ENCODE measurements around the gene PIM2.

The PIM2 gene

DNA sequence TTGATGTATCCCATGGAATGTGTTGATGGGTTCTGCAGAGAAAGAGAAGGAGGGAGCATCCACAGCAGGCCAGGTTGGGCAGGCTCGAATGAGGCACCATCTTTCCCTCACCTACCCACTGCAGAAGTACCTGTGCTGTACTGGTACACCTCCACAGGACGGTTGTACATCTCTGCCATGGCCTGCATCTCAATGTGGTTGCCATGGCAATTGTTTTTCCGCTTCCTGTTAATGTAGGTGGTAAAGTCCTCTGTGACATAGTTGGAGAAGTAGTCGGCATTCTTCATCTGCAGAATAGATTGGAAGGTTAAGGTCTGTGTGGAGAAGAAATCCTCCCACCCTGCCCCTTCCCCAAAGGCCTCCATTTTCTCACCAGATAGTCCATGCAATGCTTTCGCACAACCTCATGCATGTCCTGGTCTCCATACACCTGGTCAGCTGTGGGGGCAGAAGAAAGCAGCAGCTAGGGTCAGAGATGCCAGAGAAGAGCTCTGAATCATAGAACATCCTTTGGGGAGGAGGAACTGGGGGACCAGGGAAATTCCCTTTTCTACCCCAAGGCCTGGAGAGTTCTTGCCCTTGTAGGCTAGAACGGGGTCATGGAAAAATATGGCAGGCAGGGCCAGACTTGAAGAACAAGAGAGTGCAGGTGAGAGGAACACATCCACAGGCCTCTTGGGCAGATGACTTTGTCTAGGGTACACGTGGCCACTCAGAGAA, 15.9 kb upstream of the PIM2 start:
- no peak for DNase-seq

DNA sequence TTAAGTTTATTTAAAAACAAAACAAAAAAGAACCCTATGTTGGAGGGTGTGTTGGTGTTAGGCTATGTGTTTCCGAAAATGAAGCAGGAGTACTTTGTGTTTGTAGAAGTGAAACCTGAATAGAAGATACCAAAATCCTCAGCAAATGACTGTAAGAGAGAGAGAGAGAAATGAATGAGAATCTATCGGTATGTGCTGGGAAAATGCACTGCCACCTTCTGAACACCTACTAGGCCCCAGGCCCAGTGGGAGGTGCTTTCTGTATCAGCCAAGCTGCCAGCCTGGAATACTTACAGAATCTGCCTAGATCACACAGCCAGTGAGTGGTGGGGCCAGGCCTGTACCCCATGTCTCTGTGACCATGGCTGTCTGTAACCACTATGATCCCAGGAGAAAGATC, 14.9 kb upstream of the PIM2 start:
- no peak for DNase-seq

DNA sequence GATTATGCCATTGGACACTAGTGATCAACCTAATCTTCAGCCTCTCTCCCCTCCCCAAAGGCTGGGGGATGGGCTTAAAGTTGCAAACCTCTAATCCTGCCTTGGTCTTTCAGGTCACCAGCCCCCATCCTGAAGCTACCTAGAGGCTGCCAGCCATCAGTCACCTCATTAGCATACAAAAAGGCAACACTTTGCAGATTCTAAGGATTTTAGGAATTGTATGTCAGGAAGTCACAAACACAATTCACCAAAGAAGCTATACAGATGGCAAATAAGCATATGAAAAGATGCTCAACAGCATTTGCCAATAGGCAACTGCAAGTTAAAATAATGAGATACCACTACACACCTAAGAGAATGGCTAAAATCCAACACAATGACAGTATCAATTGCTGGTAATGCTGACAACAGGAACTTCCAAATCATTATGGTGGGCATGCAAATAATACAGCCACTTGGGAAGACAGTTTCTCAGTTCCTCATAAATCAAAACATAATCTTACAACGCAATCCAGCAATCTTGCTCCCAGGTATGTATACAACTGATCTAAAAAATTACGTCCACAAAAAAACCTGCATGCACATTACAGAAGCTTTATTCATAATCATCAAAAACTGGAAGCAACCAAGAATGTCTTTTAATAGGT, 9.0 kb upstream of the PIM2 start:
- no peak for DNase-seq

DNA sequence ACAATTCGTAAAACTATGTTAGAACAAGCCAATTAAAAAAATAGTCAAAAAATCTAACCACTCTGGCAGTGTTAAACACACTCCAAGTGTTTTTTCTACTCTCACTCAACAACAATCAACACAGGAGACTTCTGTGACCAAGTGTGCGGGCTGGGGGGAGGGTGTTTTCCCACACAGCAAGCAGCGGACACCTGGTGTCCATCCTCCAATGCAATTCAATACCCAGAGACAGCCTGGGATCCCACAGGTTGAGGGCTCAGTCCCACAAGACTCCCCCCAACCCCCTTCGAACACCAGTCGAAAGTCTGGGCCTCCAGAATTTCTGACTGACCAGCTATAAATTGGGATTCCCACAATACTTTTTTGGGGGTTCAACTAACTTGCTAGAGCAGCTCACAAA, 8.3 kb upstream of the PIM2 start:
- no peak for DNase-seq

DNA sequence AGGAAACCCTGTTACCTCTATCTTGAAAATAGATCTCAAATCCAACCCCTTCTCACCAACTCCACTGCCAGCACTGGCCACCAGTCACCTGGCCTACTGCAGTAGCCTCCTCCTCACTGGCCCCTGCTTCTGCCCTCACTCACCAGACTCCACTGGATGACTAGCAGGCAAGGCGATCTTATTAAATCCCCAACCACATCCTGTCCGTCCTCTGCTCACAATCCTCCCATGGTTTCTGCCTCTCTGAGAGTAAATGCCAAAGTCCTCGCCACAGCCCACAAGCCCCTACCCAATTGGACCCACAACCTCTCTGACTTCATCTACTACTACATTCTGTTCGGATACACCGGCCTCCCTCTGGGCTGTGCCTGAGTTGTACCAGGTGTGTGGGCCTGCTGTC, 5.4 kb upstream of the PIM2 start:
- DNase-seq, result no peak

DNA sequence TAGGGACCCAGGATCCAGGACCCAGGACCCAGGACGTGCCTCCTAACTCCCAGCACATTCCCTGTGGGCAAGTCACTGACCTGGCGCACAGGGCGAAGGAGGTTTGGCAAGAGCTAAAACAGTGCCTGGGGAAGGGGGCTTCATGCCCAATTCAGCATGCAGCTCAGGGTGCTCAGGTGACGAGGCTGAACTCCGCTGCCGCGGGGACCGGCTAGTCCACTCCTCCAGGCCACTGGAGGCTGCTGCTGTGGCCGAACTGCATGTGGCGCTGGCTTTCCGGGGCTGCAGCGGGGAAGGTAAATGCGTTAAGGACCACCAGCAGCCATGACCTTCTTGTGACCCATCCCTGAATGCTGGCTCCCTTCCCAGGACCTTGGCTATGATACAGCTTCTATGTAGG, 4.9 kb upstream of the PIM2 start:
- no peak for DNase-seq

DNA sequence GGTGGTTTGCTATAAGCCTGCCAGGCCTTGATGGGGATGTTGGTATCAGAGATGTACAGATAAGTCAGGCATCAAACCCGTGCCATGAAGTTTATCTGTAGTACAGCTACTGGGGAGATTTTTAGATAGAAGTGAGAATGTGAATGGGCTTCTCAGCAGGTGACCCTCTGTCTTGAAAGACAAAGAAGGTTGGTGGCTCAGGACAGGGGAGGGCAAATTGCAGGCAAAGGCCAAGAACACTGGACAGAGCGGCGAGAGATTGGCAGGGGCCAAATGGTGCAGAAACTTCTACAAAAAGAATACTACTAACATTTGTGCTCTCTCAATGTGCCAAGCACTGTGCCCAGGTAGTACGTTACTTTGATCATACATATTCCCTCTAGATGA, 1.9 kb upstream of the PIM2 start:
- DNase-seq, result no peak

DNA sequence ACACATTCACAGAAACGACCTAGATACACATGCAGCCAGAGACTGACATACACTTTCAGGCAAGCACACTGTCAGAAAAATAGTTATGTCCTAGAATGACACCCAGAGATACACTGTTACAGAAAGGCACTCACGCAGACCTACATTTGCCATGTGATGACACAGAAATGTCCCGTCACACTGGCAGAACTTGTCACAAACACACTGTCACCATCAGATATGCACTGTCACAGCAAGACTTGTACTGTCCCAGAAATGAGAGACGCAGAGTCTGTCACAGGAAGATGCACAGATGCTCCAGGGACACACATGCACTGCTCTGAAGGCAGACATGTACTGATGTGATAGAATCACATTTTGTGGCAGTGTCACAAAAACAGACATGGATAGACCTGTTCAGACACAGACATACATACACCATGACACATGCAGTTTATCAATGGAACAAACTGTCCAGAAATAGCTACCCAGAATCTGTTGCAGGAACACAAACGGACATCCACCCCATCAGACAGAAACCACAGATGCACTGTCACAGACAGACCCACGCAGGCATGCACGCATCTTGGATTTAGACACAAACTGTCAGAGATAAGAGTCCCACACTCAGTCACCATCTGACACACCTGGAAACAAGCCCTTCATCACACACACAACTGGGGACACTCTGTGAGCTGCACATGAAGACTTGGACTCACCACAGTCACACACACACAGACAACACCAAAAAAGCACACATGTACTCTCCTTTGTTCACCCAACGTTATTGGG, 1.3 kb upstream of the PIM2 start:
- DNase-seq, result no peak

DNA sequence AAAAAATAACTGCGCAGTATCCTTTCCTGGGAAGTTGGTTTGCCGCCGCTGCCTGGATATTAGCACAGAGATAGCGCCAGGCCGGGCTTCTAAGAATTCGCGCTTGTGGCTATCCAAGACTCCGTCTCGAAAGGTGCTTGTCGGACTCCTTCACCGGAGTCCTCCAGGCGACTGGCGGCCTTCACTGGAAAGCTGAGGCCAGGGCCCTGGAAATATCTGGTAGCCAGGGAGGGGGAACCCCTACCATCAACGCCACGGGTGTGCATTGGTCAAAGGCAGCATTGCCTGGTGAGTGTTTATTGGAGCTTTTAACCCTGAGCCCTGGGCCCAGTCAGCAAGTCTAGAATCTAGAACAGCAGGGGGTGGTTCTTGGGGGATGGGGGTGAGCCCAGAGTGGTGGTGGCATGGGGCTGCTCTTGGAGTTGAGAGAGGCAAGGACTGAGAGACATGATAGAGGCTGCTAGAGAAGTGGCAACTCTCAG, 577 bp upstream of the PIM2 start:
- peak; percentile 44 for DNase-seq

DNA sequence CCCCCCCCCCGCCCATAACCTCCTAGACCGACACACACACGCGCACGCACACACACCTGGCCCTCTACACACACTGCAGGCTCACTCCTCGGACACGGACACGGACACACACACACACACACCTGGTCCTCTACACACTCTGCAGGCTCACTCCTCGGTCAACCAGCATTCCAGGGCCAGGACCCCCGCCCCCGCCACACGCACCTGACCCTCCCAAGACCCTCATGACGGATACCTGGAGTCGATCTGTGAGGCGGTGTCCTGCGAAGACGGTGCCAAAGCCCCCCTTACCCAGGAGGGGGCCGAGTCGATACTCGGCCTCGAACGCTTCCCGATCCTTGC, 552 bp downstream of the PIM2 start:
- no peak for DNase-seq

DNA sequence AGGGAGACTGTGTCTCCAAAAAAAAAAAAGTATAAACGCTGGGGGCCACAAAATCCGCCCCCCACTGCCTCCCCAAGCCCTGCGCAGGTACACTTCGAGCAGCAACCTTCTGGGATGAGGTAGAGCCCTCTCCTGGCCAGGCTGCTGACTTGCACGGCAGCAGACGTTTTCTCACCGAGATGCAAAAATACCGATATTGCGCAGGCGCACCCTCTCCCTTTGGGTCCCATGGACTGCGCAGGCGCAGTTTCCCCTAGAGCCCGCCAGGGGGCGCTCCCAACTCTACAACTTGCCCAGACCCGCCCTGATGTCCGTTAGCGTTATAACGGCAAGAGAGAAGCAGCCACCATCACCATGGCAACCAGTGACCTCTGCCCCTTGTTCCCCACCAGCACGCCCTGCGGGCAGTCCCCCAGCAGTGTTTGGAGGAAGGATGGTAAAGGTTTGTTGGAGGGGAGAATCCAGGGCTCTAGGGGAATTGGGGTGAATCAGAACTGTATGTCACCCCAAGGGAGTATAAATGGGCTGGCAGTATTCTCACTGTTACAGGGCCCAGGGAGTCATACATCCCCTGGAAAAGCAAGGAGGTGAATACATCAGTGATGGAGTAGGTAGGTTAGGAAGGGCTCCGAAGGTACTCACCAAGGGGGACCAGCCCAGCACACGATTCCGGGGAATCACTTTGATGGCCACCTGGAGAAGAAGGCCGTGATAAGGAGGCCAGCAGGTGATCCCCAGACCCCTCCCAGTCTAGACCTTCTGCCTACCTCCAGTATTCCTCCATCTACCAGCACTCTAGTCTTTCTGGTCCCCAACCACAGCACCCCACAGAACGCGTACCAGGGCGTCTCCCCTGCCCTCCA, 1.5 kb downstream of the PIM2 start:
- peak; percentile 93 for DNase-seq

DNA sequence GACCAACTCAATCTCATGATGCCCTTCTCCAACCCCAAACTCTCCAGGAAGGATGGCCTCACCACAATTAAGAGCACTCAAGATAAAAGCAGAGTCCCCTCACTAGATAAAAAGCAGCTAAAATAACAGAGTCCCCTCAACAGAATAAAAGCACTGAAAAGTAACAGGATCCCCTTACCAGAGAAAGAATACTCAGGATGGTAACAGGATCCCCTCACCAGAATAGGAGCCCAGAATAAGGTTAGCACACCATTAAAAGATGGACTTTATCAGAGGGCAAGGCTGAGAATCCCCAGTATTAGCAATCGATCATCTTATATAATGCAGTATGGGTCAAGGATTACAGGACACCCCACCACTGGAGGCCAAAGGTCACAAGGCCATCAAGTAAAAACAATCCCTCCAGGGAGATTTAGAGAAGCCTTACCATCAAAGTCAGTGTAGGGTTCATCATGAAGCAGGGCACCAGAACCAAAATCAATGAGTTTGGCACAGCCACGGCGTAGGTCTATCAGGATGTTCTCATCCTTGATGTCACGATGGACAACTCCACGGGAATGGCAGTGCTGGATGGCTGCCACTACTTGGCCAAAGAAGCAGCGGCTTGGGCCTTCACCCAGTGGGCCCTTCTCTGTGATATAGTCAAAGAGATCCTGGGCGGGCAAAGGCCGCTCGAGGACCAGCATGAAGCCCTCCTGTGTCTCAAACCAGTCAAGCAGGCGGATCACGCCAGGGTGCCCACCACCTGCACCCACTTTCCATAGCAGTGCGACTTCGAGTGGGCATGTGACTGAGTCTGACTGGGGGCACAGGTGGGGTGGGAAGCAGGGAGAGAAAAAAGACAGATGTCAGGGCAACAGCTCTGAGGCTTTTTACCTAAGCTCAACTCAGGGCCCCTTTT, 4.0 kb downstream of the PIM2 start:
- DNase-seq, result no peak

DNA sequence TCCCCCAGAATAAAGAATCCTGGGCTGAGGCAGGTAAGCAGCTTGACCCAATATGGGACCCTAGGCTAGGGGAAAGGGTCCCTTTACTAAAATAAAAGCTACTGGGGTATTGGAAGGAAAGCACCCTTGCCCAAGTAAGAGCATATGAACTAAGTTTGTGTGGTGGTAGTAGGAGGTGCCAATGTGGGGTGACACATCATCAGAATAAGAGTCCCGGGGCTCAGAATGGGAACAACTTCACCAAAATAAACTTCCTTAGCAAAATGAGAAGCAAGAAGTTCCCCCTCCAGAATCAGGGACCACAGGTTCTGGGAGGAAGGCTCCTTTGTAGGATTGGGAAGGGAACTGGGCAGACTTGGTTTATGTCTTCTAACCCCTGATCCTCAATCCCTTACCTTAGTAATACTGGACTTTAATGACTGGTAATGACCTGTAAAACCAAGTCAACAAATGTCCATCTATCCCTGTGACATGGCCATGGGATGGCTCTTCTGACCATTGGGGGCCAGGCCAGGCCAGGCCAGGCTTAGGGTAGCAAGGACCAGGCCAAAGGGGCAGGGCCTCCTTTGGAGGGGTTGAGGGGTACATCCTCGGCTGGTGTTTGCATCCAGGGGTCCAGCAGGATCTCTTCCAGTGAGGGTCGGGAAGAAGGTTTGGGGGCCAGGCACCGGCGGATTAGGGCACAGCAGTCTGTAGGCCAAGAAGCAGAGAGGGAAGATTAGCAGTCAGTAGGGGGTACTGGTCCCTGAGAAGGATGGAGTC, 5.0 kb downstream of the PIM2 start:
- no peak for DNase-seq

DNA sequence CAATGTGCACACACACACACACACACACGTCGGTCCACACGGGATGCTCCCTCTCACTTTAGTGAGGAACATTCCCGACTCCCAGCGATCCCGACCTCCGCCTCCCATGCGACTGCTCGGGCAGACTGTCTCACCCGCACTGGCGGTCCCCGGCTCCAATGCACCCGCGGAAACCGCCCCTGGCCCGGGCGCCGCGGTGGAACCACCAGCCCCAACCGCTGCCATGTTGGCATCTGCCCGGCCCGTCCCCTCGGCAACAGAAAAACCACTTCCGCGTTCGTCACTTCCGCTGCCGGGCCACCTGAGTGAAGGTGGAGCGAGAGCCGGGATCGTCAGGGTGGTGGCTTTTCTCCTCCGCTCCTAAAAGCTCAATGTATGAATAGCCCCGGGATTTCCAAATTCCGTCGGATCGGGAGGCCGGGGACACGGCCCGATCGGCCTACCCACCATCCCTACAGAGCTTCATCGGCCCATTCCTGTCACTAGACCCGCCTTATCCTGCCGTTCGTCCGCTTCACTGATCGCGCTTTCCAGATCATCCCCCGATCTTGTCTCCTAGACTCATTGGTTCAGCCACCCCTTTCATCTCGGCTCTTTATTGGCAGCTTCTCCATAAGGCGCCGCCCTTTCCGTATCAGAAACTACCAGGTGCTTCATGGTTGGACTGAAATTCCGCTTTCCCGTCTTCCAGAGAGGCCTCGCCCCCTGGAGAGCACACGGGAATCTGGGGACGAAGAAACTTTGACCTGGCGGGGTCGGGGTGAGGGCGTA, 7.2 kb downstream of the PIM2 start, which contains the start of gene SLC35A2:
Gene SLC35A2, minus strand, starts transcription at position 235 of the 771 bp plus-strand sequence. Its CDS starts 10 bp downstream, at position 225.
- peak; percentile 75 for DNase-seq

DNA sequence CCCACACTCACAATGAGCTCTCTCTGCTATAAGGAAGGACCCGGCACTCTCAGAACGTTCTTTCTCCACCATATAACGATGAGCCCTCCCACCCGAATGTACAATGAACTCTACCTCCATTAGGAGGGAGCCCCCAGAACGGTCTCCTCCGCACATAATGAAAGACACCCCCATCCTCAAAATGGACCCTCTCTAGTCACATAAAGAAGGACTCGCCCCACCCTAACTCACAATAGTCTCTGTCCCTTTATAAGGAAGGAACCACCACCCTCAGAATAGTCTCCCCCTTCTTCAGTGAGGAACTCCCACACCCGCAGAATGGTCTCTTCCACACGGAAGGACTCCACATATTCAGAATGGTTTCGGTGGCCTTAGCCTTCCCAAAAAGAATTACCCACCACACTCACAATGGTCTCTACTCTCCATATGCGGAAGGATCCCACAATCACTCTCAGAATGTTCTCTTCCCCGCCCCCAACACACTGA, 7.9 kb downstream of the PIM2 start:
- DNase-seq, result no peak

DNA sequence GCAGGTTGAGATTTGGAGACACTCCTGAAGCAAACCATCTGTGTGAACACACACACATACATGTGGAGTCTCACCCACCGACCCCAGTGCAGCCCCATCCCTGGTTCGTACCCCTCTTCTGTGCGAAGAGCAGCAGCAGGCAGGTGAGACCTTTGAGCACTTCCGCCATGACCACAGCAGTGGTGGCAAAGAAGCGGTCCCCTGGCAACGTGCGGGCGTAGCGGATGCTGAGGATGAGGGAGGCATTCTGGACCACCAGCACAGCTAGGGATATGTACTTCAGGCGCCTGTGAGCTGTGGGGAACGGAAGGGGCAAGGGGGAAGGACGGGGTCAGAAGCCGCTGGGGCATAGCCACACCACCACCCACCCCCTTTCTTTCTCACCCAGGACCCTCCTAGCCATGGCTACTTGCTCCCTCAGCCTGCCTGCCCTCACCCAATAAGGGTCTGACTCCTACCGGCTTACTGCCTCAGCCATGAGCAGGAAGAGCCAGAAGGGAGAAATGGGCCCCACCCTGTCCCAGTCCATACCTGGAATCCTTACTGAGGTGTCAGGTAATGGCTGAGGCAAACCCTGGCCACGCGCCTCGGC, 9.0 kb downstream of the PIM2 start:
- DNase-seq, result no peak

DNA sequence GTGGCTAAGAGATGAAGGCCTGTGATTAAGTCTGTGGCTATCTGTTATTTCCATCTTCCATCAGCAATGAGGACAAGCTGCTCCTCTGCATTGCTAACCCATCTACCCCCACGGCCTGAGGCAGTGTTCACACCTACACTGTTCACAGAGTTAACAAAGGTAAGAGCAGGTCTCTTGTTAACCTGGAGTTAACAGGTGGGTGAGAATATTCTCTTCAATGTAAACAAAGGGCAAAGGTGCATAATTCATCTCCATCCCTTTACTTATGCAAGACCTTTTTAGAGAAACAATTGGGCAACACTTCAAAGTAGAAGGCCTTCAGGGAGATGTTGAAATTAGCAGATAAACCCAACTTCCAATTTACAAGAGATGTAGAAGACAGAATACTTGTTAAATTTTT, 10.2 kb downstream of the PIM2 start:
- no peak for DNase-seq

DNA sequence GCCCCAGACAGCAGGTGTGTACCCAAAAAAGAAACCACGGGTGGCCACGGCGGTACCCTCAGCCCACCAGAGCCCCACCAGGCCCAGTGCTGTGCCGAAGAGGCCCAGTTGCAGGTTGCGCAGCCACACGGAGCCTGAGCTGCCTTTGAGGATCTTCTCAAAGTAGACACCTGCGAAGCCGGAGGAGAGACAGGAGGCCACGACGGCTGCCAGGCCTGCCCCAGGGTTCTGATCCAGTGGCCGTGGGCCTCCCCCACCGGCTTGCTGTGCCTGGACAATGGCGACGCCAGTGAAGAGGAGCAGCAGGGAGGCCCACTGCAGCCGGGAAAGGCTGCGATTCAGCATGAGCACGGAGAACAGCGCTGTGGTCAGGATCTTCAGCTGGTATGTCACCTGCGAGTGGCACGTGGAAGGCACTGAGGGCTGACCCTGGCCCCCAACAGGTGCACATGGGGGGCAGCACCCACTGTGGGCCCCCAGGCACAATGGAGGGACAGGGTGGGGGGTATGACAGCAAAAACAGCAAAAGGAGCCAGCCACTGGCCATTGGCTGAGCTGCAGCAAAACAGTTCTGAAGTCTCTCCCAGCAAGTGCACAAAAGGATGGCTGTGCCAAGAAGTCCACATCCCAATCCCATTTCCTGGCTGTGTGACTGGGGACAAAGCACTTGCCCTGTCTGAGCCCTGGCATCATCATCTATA, 13.6 kb downstream of the PIM2 start:
- DNase-seq, result no peak

DNA sequence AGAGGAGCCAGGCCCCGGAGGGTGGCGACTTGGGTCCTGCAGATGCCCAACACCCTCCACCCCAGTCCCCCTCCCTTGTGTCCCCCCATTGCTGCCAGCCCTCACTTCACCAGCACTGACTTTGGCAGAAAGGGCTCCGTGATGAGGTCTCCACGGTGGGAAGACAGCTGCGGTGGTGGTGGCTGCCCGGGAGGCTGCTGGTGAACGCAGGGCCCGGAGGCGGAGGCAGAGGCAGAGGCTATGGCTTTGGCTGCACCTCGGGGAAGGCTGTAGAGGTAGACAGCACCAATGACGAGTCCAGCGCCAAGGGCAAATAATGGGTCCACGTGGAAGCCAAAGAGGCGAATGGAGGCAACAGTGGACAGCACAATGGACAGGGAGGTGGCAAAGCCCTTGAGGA, 14.2 kb downstream of the PIM2 start:
- no peak for DNase-seq
